Measurements from ENCODE around the gene EEFSEC. TPM values are rescaled to one million over a fixed set of nuclear protein-coding genes. Genes with fewer than 3 reads are reported as not detected.

The EEFSEC gene
- total RNA-seq, 1 experiment from 2014 or later, result 9.5 TPM

DNA sequence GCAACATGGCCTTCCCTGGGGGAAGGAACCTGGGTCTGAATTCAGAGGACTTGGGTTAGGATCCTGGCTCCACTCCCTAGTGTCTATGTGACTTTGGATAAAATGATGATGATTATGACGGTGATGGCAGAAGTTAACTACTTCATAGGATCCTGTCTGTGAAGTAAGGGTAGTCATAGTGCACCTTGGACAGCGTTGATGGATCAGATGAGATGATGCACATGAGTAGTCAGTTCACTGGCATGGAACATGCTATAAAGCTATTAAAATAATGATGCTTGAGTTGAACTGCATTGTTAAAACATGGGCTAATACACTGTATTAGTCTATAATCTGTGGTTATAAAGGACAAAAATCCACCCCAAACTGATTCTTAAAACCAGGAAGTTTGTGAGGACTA lies 62.0 kb downstream of the EEFSEC start:
- no peaks in the 10 kb centered on the region for H3K79me1 ChIP-seq (ENCODE audit: insufficient read depth, low read depth, low read length, poor library complexity, severe bottlenecking)
- no peak overlapping the region for H3K56ac ChIP-seq (ENCODE audit: insufficient read length, low read depth, low read length)
- Mint-ChIP-seq H3K27me3 (ENCODE audit: low read depth) (peaks cover 14% of the 10 kb centered on the region), H3K27ac (no peak overlapping the region), H3K36me3 (ENCODE audit: insufficient read depth in 1 of 3, low read depth in 3 of 3) (no peaks in the 10 kb centered on the region; a peak in 1 of 7 replicates), H3K9me3 (no peaks in the 10 kb centered on the region), H3K4me3 (no peak overlapping the region), H3K4me1 (peaks cover 12 to 15% of the 10 kb centered on the region in 2 experiments)
- H3K27ac ChIP-seq (ENCODE audit: insufficient read length, low read depth, low read length), result no peak overlapping the region
- no peaks in the 10 kb centered on the region for H3K23me2 ChIP-seq (ENCODE audit: insufficient read length, low read depth, low read length, poor library complexity, severe bottlenecking)
- no peak overlapping the region for H2BK12ac ChIP-seq (ENCODE audit: insufficient read length, low read depth, low read length)
- no peak overlapping the region for H2BK20ac ChIP-seq (ENCODE audit: low read depth, low read length, poor library complexity, severe bottlenecking)
- DNase-seq, result no peak
- H2BK120ac ChIP-seq (ENCODE audit: low read depth, low read length, poor library complexity, severe bottlenecking), result no peak overlapping the region
- H4K8ac ChIP-seq (replicated peaks; ENCODE audit: insufficient read length, low read depth, low read length), result no peak overlapping the region
- H3K27me3 ChIP-seq (ENCODE audit: insufficient read depth, low read length), result no peaks in the 10 kb centered on the region; the same call in 1 of the 2 replicates
- TF ChIP-seq, protein P1, sequence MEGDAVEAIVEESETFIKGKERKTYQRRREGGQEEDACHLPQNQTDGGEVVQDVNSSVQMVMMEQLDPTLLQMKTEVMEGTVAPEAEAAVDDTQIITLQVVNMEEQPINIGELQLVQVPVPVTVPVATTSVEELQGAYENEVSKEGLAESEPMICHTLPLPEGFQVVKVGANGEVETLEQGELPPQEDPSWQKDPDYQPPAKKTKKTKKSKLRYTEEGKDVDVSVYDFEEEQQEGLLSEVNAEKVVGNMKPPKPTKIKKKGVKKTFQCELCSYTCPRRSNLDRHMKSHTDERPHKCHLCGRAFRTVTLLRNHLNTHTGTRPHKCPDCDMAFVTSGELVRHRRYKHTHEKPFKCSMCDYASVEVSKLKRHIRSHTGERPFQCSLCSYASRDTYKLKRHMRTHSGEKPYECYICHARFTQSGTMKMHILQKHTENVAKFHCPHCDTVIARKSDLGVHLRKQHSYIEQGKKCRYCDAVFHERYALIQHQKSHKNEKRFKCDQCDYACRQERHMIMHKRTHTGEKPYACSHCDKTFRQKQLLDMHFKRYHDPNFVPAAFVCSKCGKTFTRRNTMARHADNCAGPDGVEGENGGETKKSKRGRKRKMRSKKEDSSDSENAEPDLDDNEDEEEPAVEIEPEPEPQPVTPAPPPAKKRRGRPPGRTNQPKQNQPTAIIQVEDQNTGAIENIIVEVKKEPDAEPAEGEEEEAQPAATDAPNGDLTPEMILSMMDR (conservative IDR thresholded peaks at IDR 0.05), result no peak
- no peaks in the 10 kb centered on the region for H3K9me3 ChIP-seq (ENCODE audit: control insufficient read depth, low read depth, low read length)
- no peak overlapping the region for H3K14ac ChIP-seq (ENCODE audit: insufficient read depth, low read length)
- no peaks in the 10 kb centered on the region for H3K79me2 ChIP-seq (ENCODE audit: insufficient read depth, low read length)
- no peak overlapping the region for H3K4ac ChIP-seq (ENCODE audit: low read depth, low read length)
- no peak overlapping the region for H2BK5ac ChIP-seq (ENCODE audit: insufficient read length, low read length)
- H2BK15ac ChIP-seq (ENCODE audit: low read depth, low read length), result no peak overlapping the region
- no CpG with 5 or more reads among the region's 2 CpGs for WGBS (ENCODE audit: extremely low coverage, insufficient read length, low lambda C conversion rate)
- no peak overlapping the region for H4K5ac ChIP-seq (ENCODE audit: insufficient read length, low read depth, low read length)
- H3K4me2 ChIP-seq (ENCODE audit: insufficient read depth, insufficient read length, low read length), result no peak overlapping the region
- H2AK5ac ChIP-seq (ENCODE audit: insufficient read length, low read length), result no peak overlapping the region
- H4K91ac ChIP-seq (ENCODE audit: insufficient read length, low read depth, low read length), result no peak overlapping the region
- H2AFZ ChIP-seq (ENCODE audit: low read length), result no peak overlapping the region
- no peaks in the 10 kb centered on the region for H4K20me1 ChIP-seq (ENCODE audit: control insufficient read depth, insufficient read depth, insufficient read length)
- H3K23ac ChIP-seq (ENCODE audit: insufficient read length, low read depth, low read length), result no peak overlapping the region
- no peak overlapping the region for H3K18ac ChIP-seq (ENCODE audit: insufficient read length, low read depth, low read length)
- no peak overlapping the region for H3K9ac ChIP-seq (ENCODE audit: extremely low read depth, insufficient read length, low read length)
- H3K4me1 ChIP-seq (ENCODE audit: insufficient read depth, low read length), result 0 out of 2 replicates have a peak, but pooled peaks cover 3% of the 10 kb centered on the region
- H3T11ph ChIP-seq (ENCODE audit: low read length), result no peak overlapping the region
